ENCODE measurements around the gene SCUBE3. TPM values are rescaled to one million over a fixed set of nuclear protein-coding genes. Genes with fewer than 3 reads are reported as not detected.
A peak's percentile ranks its signal among the peaks of the same experiment; 100 is the strongest.

The SCUBE3 gene
- total RNA-seq, 3 donors from 2014 or later (not counting 1 experiment from before 2014, with no cell fraction given): 0.25 to 0.31 TPM; not detected in 1

DNA sequence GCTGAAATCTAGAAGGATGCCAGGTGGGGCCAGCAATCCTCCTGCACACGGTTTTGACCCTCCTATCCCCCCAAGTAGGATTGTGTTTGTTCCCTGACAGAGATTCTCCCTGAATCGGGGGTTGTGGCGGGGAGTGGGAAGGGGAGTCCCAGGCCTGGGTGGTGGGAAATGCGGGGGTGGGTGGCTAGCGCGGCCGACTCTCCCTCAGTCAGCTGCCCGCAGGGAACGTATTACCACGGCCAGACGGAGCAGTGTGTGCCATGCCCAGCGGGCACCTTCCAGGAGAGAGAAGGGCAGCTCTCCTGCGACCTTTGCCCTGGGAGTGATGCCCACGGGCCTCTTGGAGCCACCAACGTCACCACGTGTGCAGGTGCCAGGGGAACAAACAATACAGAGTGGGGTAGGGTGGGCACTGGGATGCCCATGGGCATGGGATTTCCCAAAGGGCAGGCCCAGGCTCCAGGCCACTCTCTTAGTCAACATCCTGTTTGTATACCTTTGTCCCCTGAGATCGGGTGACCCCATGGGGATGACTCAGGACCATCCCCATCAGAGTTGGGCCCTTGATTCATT lies 29.7 kb downstream of the SCUBE3 start:
- intact Hi-C loops (cut with micrococcal nuclease): loop anchor here (5.0 kb wide), 1 partner anchor 781 kb away; no protein-coding TSS in a partner anchor
- Mint-ChIP-seq H3K9me3 (no peaks in the 10 kb centered on the region), H3K4me3 (no peak overlapping the region), H3K4me1 (peaks cover 6 to 20% of the 10 kb centered on the region in 2 donors), H3K27me3 (ENCODE audit: low read depth in 2 of 2) (no peaks in the 10 kb centered on the region), H3K27ac (no peak overlapping the region), H3K36me3 (no peaks in the 10 kb centered on the region)
- Histone ChIP-seq H3K9me3 (ENCODE audit: control insufficient read depth, insufficient read depth, low read length) (no peaks in the 10 kb centered on the region), H3K27ac (ENCODE audit: low read length) (no peak overlapping the region), H3K27me3 (ENCODE audit: control insufficient read depth, insufficient read depth, low read length) (no peaks in the 10 kb centered on the region), H3K4me1 (ENCODE audit: control insufficient read depth, insufficient read depth, low read length) (no peaks in the 10 kb centered on the region), H3K4me3 (ENCODE audit: low read length) (no peak overlapping the region), H3K36me3 (ENCODE audit: control insufficient read depth, insufficient read depth, low read length) (peaks cover 7% of the 10 kb centered on the region)
- TF ChIP-seq, protein P1, sequence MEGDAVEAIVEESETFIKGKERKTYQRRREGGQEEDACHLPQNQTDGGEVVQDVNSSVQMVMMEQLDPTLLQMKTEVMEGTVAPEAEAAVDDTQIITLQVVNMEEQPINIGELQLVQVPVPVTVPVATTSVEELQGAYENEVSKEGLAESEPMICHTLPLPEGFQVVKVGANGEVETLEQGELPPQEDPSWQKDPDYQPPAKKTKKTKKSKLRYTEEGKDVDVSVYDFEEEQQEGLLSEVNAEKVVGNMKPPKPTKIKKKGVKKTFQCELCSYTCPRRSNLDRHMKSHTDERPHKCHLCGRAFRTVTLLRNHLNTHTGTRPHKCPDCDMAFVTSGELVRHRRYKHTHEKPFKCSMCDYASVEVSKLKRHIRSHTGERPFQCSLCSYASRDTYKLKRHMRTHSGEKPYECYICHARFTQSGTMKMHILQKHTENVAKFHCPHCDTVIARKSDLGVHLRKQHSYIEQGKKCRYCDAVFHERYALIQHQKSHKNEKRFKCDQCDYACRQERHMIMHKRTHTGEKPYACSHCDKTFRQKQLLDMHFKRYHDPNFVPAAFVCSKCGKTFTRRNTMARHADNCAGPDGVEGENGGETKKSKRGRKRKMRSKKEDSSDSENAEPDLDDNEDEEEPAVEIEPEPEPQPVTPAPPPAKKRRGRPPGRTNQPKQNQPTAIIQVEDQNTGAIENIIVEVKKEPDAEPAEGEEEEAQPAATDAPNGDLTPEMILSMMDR (IDR thresholded peaks at IDR 0.05): no peak
- WGBS (ENCODE audit: insufficient coverage): 95% methylated on average over 16 of the region's 17 CpGs
- ATAC-seq: no peak
- DNase-seq: no peak

DNA sequence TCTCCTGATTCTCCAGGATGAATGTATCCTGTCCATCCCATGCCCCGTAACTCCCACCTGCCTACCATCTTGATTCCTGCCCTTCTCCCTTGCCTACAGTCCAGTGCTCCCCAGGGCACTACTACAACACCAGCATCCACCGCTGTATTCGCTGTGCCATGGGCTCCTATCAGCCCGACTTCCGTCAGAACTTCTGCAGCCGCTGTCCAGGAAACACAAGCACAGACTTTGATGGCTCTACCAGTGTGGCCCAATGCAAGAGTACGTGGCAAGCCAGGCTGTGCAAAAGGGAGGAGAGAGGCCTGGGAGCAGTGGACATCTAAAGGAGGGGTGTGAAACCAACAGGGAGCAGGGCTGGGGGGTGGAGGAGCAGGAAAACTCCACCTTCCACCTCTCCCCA lies 30.8 kb downstream of the SCUBE3 start:
- TF ChIP-seq, protein P1 (IDR thresholded peaks at IDR 0.05): no peak
- no peaks in the 10 kb centered on the region for H3K27me3 ChIP-seq (ENCODE audit: control insufficient read depth, insufficient read depth, low read length)
- Mint-ChIP-seq H3K27ac (peak overlapping the region in 1 of 2 donors; percentile 52), H3K9me3 (no peaks in the 10 kb centered on the region), H3K4me3 (no peak overlapping the region), H3K4me1 (peaks cover 6 to 24% of the 10 kb centered on the region in 2 donors), H3K27me3 (ENCODE audit: low read depth in 2 of 2) (no peaks in the 10 kb centered on the region), H3K36me3 (no peaks in the 10 kb centered on the region)
- no peaks in the 10 kb centered on the region for H3K9me3 ChIP-seq (ENCODE audit: control insufficient read depth, insufficient read depth, low read length)
- intact Hi-C loops (cut with micrococcal nuclease): loop anchor here (5.0 kb wide), 1 partner anchor 782 kb away; no protein-coding TSS in a partner anchor
- peaks cover 7% of the 10 kb centered on the region for H3K36me3 ChIP-seq (ENCODE audit: control insufficient read depth, insufficient read depth, low read length)
- H3K27ac ChIP-seq (ENCODE audit: low read length): no peak overlapping the region
- H3K4me1 ChIP-seq (ENCODE audit: control insufficient read depth, insufficient read depth, low read length): no peaks in the 10 kb centered on the region
- over 99% methylated on average over 7 of the region's 7 CpGs for WGBS (ENCODE audit: insufficient coverage)
- DNase-seq: no peak
- H3K4me3 ChIP-seq (ENCODE audit: low read length): no peak overlapping the region
- ATAC-seq: no peak

DNA sequence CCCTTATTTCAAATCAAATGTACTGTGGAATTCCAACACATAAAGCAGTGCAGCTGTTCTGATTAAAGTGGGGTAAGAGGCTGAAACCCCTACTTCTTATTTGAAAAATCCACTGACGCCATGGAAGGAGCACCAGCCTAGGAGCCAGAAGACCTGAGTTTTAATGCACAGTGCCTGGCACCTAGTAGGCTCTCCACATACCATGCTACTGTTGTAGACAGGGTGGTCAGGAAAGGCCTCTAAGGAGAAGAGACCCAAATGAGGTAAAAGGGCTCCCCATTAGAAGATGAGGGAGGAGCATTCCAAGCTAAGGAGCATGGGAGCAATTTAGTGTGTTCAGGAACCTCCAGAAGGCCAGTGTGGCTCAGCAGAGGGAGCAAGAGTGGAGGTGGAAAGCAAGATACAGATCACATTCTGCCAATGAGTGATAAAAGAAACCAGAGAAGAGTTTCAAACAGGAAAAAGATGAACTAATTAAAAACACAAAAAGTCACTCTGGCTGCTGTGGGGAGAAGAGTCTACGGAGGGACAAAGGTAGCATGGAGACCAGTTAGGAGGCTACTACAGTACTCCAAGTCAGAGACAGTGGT lies 34.0 kb downstream of the SCUBE3 start:
- no peak overlapping the region for H3K4me3 ChIP-seq (ENCODE audit: low read length)
- Mint-ChIP-seq H3K36me3 (no peaks in the 10 kb centered on the region), H3K4me1 (peaks cover 0 to 25% of the 10 kb centered on the region in 2 donors), H3K27me3 (ENCODE audit: low read depth in 2 of 2) (no peaks in the 10 kb centered on the region), H3K4me3 (no peak overlapping the region), H3K27ac (peak overlapping the region in 1 of 2 donors; percentile 4), H3K9me3 (no peaks in the 10 kb centered on the region)
- TF ChIP-seq, protein P1 (IDR thresholded peaks at IDR 0.05): no peak
- DNase-seq: no peak
- WGBS (ENCODE audit: insufficient coverage): 85% methylated on average over 2 of the region's 2 CpGs
- no peak for ATAC-seq
- no peak overlapping the region for H3K27ac ChIP-seq (ENCODE audit: low read length)
- H3K27me3 ChIP-seq (ENCODE audit: control insufficient read depth, insufficient read depth, low read length): no peaks in the 10 kb centered on the region
- peaks cover 7% of the 10 kb centered on the region for H3K36me3 ChIP-seq (ENCODE audit: control insufficient read depth, insufficient read depth, low read length)
- intact Hi-C loops (cut with micrococcal nuclease): no loop called here
- H3K9me3 ChIP-seq (ENCODE audit: control insufficient read depth, insufficient read depth, low read length): no peaks in the 10 kb centered on the region
- H3K4me1 ChIP-seq (ENCODE audit: control insufficient read depth, insufficient read depth, low read length): no peaks in the 10 kb centered on the region

All from natural killer cell (primary cell).